ENCODE measurements around the gene CD82.

- no peak for TF ChIP-seq CTCF (IDR thresholded peaks at IDR 0.05)
- no peak for TF ChIP-seq POLR2AphosphoS5 (IDR thresholded peaks at IDR 0.05; ENCODE audit: low read depth, low read length)
- TF ChIP-seq REST (IDR thresholded peaks at IDR 0.05; ENCODE audit: insufficient read depth in 1 of 2, low read depth in 2 of 2, low read length in 1 of 2): no peak
- no peak for TF ChIP-seq SIN3A (IDR thresholded peaks at IDR 0.05; ENCODE audit: borderline replicate concordance, insufficient read depth, low read depth, low read length)
Observed at GRCh38 chr11:44600261-44600660, 34.8 kb downstream of the CD82 start.
